ENCODE data around the gene RITA1. TPM values are rescaled to one million over a fixed set of nuclear protein-coding genes. Genes with fewer than 3 reads are reported as not detected.

The RITA1 gene
- total RNA-seq, 1 donor from 2014 or later = 19.5 TPM

DNA sequence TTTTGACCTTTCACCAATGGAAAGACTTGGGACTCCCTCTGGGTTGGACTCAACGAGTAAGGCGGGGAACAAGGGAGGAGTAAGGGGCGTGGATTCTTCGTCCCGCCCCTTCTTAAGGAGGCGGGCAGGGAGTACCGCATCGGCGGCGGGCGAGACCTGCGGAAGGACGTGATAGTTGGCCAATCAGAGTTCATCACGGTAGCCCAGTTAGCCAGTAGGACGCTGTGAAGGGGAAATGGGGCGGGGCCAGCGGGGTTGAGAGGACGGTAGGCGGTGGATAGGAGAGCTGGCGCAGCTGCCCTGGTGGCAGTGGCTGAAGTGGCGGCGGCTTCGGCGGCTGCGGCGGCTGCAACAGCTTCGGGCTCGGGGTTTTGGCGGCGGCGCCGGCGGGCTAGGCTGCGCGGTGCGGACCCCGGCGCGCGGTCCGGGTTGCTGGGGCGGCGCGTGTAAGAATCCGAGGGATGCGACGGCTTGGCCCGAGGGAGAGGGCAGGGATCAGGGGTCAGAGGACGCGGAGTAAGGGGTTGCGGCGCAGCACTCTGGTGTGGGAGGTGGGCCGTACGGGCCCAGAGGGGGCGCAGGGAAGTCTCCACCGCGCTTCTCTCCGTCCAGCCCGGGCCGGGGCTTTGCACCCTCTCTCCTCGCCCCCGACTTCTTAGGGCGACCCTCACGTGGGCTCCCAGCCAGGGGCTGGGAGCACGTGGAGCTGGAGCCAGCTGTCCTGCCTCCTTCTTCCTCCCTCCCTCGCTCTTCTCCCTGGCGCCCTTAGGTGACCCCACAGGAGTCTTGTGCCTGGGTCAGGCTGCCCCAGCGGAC, 35.9 kb downstream of the RITA1 start, which contains the start of gene TPCN1:
Gene TPCN1 (plus strand): TSS at position 284 of the 816 bp plus-strand sequence. CDS start 5,389 bp downstream, outside the sequence.
- DNase-seq = peak; percentile 99
- intact Hi-C loops (cut with micrococcal nuclease) = no loop called here
- peak; percentile 94 for ATAC-seq

DNA sequence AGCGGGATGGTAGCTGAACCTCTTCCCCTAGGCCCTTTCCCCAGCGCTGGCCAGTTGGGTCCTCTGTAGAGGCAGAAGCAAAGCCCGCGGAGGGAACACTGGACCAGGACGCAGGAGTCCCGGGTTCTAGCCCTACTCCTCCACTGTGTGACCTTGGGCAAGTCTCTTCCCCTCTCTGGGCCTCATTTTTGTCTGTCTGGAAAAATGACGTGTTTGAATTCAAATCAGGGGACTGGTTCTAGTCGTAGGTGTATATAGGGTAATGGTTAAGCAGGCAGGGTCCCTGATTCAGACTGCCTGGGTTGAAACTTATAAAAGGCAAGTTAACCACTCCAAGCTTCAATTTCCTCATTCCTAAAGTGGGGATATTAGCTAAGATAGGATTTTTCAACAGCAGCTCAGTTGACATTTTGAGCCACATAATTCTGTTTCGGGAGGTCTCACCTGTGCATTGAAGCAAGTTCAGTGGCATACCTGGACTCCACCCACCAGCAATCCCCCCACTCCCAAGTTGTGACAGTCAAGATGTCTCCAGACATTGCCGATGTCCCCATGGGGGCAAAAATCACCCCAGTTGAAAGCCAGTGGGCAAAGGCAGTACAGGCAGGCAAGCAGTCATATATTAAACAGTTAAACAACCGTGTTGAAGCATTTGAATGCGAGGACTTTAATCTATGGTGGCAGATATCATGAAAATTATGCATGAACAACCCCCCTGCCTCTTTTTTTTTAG, 36.6 kb downstream of the RITA1 start:
- intact Hi-C loops (cut with micrococcal nuclease) = no loop called here
- ATAC-seq (no peak), DNase-seq (no peak)

DNA sequence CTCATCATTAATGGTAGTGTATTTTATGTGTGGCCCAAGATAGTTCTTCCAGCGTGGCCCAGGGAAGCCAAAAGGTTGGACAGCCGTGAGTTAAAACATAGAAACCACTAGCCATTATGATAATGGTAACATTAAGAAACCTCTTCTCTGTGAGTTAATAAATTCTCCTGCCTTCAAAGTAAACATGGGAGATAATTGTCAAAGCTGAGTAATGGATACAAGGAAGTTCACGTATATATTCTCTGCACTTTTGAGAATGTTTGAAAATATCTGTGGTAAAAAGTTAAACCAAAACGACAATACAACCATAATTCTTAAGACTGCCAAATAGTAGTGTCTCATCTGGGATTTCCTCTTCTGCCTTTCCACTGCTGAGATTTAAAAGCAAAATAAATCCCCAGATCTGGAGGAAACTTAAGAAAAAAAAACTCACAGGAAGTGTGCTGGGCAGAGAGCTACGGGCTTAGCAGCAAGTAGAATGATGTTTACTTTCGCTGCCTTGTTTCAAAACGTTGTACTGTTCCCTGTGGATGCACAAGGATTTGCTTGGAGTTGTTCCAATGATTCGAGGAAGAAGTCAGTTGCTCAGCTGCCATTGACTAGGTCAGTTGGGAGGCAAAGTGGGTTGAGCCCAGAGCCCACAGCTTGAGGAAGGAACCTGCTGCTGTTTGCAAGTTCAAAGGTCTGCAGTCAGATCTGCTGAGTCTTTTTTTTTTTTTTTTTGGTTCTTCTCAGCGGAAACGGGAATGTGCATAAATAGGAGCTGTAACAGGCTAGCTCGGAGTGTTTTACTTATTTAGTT, 37.4 kb downstream of the RITA1 start:
- DNase-seq (peak; percentile 71), ATAC-seq (peak; percentile 24)
- intact Hi-C loops (cut with micrococcal nuclease) = no loop called here

DNA sequence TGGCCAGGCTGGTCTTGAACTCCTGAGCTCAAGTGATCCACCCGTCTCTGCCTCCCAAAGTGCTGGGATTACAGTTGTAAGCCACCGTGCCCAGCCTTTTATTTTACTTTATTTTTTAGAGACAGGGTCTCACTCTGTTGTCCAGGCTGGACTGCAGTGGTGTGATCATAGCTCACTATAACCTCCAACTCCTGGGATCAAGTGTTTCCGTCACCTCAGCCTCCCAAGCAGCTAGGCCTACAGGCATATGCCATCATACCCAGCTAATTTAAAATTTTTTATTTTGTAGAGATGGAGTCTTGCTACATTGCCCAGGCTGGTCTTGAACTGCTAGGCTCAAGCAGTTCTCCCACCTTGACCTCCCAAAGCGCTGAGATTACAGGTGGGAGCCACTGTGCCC, 39.4 kb downstream of the RITA1 start:
- DNase-seq (no peak), ATAC-seq (no peak)
- intact Hi-C loops (cut with micrococcal nuclease) = no loop called here

DNA sequence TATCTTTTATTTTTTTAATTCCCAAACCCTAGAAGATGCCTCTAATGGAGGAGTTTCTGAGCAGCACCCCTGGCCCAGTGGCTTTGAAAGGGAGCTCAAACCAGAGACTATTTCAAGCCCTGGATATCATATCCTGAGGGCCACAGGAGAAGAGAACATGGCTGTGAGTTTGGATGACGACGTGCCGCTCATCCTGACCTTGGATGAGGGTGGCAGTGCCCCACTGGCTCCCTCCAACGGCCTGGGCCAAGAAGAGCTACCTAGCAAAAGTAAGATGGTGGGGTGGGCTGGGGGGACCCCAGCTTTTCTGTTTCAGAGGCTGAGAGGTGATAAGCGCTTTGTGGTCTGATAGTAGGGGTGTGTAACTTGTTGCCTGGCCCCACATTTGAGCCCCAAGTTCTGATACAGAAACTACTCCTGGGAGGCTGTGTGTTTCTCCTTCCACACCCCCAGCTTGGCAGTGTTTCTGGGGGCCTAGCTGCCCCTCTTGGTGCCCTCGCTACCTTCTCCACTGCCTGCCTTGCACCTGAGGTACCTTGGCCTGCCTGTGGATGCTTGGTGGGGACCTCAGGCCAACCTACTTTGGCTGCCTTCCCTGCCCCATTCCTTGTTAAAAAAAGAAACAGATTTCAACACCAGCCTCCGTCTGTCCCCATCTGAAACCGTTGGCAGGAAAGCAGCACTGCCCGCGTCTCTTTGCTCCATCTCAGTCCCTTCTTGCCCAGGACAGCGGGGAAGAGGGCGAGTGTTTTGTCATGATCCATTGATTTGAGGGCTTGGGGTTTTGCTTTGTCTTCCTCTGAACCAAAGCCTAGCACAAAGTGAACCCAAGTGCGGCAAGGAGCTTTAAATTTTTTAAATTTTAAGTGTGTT, 41.4 kb downstream of the RITA1 start:
- intact Hi-C loops (cut with micrococcal nuclease) = no loop called here
- ATAC-seq (peak; percentile 57), DNase-seq (peak; percentile 71)

DNA sequence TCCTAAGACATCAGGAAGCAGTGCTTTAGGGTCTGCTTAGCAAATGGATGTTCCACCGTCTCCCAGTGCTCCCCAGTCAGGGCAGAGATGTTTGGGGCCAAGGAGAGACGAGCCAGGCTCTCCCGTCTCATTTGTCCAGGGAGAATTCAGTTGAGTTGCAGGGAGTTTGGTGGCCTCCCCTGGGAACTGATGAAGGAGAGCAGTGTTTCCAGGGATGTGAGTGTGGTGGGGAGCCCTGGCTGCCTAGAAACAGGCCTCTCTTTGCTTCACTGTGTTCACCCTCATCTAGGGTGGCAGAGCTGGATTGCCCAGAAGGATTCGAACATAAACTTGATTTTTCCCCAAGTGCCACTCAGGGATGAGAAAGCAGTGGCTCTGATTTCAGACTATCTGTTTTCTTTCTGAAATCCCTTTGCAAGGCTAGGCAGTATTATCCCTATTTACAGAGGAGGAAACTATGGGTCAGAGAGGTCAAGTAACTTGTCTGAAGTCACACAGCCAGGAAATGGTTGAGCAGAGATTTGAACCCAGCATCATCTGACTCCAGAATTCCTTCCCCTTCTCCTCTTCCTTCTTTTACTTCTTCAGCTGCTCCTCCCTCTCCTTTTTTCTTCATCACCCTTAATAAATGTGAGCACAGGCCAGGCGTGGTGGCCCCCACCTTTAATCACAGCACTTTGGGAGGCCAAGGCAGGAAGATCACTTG, 42.3 kb downstream of the RITA1 start:
- intact Hi-C loops (cut with micrococcal nuclease) = no loop called here
- DNase-seq (no peak), ATAC-seq (no peak)

DNA sequence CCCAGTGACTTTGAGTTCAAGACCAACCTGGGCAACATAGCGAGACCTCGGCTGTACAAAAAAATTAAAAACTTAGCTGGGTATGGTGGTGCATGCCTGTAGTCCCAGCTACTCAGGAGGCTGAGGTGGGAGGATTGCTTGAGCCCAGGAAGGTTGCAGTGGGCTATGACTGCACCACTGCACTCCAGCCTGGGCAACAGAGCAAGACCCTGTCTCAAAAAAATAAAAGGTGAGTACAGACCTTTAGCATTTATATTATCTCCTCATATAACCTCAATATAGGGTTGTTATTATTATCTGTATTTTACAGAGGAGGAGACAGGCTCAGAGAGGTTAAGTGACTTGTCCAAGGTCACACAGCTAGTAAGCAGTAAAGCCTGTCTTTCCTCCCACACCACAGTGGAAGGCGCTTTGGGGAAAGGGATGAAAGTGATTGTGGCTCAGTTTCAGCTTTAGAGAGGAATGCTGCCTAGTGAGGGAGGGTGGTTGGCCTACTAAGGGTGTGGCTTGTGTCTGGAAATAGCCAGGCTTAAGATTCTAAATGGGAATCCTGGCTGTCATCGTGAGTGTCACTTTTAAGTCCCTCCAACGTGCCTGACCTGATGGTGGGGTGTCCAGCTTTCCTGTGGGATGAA, 43.0 kb downstream of the RITA1 start:
- intact Hi-C loops (cut with micrococcal nuclease) = no loop called here
- ATAC-seq = peak; percentile 42
- DNase-seq = no peak

DNA sequence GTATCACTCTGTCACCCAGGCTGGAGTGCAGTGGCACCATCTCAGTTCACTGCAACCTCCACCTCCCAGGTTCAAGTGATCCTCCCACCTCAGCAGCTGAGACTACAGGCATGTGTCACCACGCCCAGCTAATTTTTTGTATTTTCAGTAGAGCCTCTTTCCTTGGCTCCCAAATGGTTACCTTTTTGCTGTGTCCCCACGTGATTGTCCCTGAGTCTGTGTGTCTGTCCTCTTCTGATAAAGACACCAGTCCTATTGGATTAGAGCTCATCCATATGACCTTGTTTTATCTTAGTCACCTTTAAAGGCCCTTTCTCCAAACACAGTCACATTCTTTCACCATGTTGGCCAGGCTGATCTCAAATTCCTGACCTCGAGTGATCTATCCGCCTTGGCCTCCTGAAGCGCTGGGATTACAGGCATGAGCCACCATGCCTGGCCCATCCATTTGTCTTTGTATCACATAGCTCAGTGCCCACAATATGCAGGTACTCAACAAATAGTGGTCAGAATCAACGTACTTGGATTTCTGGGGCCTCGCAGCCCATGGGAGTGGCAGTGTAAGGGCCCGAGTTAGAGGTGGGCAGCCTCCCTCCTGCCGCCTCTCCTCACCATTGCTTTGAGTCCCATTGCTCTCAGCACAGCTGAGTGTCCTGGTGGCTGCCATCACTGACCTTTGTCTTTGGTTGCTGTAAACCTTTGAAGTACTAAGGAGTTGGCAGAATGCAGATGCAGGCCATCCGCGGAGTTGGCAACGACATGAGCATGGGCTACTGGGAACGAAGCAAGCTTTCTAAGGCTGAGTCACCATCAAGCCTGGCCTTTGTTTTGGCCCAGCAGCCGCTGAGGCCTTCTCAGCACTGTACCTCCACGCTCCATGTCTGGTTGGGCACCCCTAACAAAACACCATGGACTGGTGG, 45.1 kb downstream of the RITA1 start:
- ATAC-seq (peak; percentile 44), DNase-seq (peak; percentile 41)
- intact Hi-C loops (cut with micrococcal nuclease) = no loop called here

DNA sequence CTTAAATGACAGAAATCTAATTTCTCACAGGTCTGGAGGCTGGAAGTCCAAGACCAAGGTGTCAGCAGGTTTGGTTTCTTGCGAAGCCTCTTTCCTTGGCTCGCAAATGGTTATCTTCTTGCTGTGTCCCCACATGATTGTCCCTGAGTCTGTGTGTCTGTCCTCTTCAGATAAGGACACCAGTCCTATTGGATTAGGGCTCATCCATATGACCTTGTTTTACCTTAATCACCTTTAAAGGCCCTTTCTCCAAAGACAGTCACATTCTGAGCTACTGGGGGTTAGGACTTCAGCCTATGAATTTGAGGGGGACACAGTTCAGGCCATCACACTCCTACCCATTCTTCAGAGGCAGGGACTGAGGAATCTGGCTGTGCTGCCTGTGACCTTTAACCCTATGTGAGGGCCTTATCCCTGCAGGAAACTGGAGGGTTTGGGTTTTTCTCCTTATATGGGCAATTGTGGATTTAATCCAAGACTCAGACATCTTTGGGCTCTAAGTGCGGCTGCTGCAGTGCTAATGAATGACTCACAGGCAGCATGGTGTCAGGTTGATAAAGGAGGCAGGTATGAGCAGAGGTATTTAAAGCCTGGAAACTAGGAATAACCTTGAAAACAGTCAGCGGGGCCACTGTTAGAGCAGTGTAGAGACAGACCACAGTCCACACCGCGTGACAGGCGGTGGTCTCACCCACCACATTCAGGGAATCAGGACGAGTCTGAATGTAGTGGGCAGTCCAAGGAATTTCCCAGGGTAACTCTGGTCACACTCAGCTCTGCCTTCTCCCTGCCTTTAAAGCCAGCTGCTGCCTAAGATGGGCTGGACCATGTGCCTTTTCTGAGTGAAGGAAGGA, 45.9 kb downstream of the RITA1 start:
- intact Hi-C loops (cut with micrococcal nuclease) = no loop called here
- no peak for DNase-seq
- ATAC-seq = peak; percentile 2

DNA sequence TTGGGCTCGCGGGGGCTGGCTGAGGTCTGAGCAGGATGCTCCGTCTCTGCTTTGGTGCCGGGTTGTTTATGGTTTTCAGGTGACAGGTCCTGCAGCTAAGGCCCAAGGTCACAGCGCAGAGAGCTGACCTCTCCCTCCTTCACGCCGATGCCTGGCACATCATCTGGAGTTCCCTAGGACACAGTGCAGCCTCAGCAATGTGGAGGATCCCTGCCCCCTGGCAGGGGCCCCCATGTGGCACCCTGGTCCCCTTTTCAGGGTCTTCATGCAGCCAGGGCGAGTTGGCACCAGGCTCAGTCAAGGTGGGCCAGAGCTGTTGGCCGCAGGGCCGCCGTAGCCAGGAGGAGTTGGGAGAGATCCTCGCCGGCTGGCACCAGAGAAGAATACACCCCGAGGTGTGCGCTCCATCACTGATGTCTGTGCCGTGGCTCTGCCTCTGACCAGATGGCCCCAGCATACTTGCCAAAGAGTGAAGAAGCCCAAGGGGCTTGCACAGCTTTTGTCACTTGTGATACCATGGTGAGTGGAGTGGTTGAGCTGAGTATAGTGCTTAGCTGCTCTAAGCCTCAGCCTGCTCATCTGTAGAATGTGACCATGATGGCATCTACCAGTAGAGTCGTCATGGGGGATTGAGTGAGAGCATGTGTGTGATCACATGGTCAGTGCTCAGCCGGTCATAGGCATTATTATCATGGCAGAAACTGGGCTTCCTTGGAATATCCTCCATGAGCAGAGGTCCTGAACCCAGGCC, 46.7 kb downstream of the RITA1 start:
- intact Hi-C loops (cut with micrococcal nuclease) = no loop called here
- ATAC-seq (no peak), DNase-seq (peak; percentile 35)

DNA sequence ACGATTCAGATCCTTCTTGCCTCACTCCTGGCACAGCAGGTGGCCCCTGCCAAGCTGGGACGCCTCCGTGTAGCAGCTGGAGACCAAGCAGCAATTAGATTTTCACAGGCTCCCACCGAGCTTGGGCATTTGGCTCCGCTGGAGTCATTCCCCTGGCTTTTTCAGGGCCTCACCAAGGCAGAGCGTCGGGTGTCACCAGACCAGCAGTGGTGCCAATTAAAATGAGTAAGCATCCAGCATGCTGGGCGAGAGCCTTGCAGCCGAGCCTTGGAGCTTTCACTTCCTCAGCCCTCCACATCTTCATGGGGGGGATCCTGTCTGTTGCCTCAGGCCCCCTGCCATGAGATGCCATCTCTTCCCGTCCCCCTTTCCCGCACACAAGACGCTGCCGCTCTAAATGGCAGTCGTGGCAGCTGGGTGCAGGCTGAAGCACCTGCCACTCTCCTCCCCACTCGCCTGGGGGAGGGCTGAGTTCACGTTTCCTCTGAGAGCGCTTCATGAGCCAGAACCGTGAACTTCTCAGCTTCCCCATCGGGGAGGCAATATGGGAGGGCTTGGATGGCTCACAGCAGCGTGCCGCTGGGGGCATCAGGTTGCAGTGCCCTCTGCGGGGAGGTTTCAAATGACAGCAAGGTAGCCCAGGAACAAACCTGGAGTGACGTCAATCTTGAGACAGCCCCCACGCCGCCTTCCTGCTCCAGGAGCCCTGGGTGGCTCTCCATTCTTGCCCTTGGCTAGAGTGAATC, 47.5 kb downstream of the RITA1 start:
- ATAC-seq (peak; percentile 54), DNase-seq (peak; percentile 67)
- intact Hi-C loops (cut with micrococcal nuclease) = no loop called here

DNA sequence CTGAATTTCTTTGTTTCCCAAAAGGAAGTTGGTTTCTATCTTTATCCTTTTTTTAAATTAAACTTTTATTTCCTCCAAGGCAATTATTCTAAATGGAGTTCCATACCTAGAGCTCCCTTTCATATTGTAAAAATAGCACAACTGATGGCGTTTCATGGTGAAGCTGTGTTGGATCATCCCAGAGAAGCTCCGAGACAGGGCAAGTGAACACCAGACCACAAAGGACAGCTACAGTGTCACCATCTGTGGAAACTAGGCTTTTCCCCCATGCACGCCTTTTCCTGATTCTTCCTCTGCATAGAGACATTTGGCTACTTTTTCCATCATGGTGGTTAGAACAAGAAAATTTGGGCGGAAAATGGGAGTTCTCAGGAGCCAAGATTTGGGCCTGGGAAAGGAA, 48.4 kb downstream of the RITA1 start:
- ATAC-seq (no peak), DNase-seq (no peak)
- intact Hi-C loops (cut with micrococcal nuclease) = no loop called here

DNA sequence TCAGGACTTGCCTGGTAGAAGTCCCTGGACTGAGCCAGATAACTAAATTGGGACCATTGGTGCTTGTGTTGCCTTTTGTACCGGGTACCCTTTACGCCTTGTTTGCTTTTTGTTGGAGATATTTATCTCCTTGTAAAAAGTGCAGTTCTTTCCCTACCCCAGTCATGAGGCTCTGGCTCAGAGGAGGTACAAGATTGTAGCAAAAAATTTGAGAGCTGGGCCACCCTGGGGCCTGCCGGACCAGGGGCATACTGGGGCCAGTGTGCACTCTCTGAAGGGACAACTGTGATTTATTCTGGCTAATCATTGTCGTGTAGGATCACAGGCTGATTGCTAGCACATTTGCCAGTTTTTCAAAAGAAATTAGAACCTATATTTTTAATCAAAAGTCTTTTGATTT, 49.0 kb downstream of the RITA1 start:
- DNase-seq = no peak
- no peak for ATAC-seq
- intact Hi-C loops (cut with micrococcal nuclease) = no loop called here

DNA sequence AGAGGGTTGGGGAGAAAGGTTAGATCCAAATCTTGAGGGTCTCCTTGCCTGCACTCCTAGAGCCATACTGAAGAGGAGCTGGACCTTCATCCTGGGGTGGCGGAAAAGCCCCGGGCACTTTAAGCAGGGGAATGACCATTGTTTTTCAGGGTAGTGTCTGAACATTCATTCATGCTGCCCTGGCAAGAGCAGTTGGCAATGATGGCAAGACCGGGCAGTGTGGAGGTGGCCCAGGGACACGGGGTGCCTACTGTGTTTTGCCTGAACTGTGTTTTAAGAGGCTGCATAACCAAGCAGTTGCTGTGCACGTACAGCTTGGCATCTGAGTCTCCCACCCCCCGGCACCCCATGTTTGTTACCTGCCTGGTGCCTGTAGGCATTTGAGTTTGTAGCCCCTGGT, 50.5 kb downstream of the RITA1 start:
- ATAC-seq (peak; percentile 15), DNase-seq (peak; percentile 52)
- intact Hi-C loops (cut with micrococcal nuclease) = no loop called here

Measured in left ventricle myocardium superior (tissue), 1 donor.